Activated T-cell treated with anti-CD3 and anti-CD28 coated beads, Interleukin-2, amount 50 U/mL, for 24 hours (primary cell): ENCODE measurements around the gene STON2.
"Not testable (repeated sequence)": the region's sequence is repeated elsewhere in the genome, so short reads cannot be mapped to it uniquely, and the experiment has no call there.

Experiments
- DNase-seq: peaks from one replicate; pipeline ENCODE4 v3.0.0-alpha.2; 2020
- H3K27ac Mint-ChIP-seq: 2 replicates; pipeline ENCODE4 v1.8.0; 2020; ENCODE audit warnings: mild to moderate bottlenecking, mixed read lengths
- H3K27me3 Mint-ChIP-seq: 2 replicates; pipeline ENCODE4 v1.8.0; 2020; ENCODE audit warnings: mixed read lengths
- H3K36me3 Mint-ChIP-seq: 2 replicates; pipeline ENCODE4 v1.8.0; 2020; ENCODE audit warnings: low read depth, mixed read lengths
- H3K4me1 Mint-ChIP-seq: 2 replicates; pipeline ENCODE4 v1.8.0; 2020; ENCODE audit warnings: low read depth, mixed read lengths
- H3K4me3 Mint-ChIP-seq: 2 replicates; pipeline ENCODE4 v1.8.0; 2020; ENCODE audit warnings: mild to moderate bottlenecking, moderate library complexity, mixed read lengths
- H3K9me3 Mint-ChIP-seq: 2 replicates; pipeline ENCODE4 v1.8.0; 2020; ENCODE audit warnings: mixed read lengths

Gene STON2

DNA sequence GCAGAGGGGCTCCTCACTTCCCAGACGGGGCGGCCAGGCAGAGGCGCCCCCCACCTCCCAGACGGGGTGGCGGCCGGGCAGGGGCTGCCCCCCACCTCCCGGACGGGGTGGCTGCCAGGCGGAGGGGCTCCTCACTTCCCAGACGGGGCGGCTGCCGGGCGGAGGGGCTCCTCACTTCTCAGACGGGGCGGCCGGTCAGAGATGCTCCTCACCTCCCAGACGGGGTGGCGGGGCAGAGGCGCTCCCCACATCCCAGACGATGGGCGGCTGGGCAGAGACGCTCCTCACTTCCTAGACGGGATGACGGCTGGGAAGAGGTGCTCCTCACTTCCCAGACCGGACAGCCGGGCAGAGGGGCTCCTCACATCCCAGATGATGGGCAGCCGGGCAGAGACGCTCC, 155.7 kb downstream of the STON2 start:
- H3K4me1 Mint-ChIP-seq, H3K27ac Mint-ChIP-seq, DNase-seq, H3K27me3 Mint-ChIP-seq, H3K36me3 Mint-ChIP-seq, H3K4me3 Mint-ChIP-seq, H3K9me3 Mint-ChIP-seq: not testable (repeated sequence)

DNA sequence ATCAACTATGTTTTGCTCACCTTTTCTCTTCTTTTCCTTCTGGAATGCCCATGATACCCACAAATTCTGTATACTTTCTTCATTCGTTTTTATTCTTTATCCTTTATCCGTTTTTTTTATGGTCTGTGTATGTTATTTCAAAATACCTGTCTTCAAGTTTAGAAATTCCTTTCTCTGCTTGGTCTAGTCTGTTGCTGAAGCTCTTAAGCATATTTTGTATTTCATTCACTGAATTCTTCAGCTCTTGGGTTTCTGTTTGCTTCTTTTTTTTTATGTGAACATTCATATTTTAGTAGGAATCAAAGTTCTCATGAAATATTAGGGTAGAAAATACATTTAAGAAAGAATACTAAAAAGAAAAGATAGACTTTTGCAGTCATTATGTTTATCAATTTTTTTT, 156.6 kb downstream of the STON2 start:
- Mint-ChIP-seq H3K4me3 (no peak overlapping the region), H3K27me3 (no peaks in the 10 kb centered on the region), H3K9me3 (peaks cover 8% of the 10 kb centered on the region), H3K27ac (no peak overlapping the region), H3K36me3 (peaks cover 2% of the 10 kb centered on the region), H3K4me1 (no peaks in the 10 kb centered on the region)
- DNase-seq, result no peak

DNA sequence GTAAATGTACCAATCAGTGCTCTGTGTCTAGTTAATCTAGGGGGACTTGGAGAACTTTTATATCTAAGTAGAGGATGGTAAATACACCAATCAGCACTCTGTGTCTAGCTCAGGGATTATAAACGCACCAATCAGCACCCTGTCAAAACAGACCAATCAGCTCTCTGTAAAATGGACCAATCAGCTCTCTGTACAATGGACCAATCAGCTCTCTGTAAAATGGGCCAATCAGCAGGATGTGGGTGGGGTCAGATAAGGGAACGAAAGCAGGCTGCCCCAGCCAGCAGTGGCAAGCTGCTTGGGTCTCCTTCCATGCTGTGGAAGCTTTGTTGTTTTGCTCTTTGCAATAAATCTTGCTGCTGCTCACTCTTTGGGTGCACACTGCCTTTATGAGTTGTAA, 163.3 kb downstream of the STON2 start:
- not testable (repeated sequence) for H3K27ac Mint-ChIP-seq, DNase-seq, H3K4me3 Mint-ChIP-seq, H3K9me3 Mint-ChIP-seq, H3K36me3 Mint-ChIP-seq, H3K4me1 Mint-ChIP-seq, H3K27me3 Mint-ChIP-seq

DNA sequence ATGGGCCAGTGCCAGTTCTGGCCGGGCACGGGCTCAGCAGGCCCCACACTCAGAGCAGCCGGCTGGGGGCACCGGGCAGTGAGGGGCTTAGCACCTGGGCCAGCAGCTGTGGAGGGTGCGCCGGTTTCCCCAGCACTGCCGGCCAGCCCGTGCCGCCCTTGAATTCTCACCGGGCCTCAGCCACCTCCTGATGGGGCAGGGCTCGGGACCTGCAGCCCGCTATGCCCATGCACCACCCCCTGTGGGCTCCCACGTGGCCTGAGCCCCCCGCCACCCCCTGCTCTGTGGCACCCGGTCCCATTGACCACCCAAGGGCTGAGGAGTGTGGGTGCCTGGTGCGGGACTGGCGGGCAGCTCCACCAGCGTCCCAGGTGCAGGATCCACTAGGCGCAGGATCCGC, 164.0 kb downstream of the STON2 start:
- Mint-ChIP-seq H3K9me3 (no peaks in the 10 kb centered on the region), H3K4me3 (no peak overlapping the region), H3K27me3 (no peaks in the 10 kb centered on the region), H3K27ac (no peak overlapping the region), H3K4me1 (peaks cover 4% of the 10 kb centered on the region), H3K36me3 (no peaks in the 10 kb centered on the region)
- no peak for DNase-seq

DNA sequence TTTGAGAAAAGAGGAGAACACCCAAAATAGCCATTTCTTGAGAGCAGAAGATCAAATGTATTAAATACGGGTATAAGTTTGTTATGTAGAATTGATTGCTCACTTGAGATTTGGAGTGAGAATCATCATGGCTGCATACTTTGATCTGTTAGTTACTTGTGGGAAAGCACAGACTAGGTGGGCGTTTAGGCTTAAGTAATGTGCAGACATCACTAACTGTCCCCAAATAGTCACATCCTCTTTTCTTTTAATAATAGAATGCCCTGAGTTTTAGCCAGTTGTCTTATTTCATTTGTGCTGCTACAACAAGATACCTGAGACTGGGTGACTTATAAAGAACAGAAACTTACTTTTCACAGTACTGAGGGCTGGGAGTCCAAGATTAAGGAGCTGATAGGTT, 165.0 kb downstream of the STON2 start:
- Mint-ChIP-seq H3K9me3 (no peaks in the 10 kb centered on the region), H3K4me1 (peaks cover 4% of the 10 kb centered on the region), H3K36me3 (no peaks in the 10 kb centered on the region), H3K4me3 (no peak overlapping the region), H3K27me3 (no peaks in the 10 kb centered on the region), H3K27ac (no peak overlapping the region)
- DNase-seq, result no peak

DNA sequence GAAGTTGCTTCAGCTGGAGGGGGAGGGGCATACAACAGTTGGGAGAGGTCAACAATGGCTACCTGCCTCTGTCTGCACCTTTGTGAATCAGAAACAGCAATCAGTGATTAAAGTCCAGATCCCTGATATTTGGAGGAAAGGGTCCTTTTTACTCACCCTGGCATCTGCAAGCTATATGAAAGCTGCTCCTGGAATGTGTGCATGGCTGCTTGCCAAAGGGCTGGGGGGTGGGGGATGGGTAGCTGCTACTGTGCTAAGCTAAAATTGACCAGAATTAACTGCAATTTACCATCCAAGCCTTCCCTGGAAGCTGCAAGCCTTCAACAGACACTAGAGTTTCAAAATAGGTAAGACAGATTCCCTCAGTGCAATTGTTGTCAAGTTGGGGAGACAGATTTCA, 165.8 kb downstream of the STON2 start:
- peaks cover 4% of the 10 kb centered on the region for H3K4me1 Mint-ChIP-seq
- no peak overlapping the region for H3K4me3 Mint-ChIP-seq
- no peak overlapping the region for H3K27ac Mint-ChIP-seq
- H3K27me3 Mint-ChIP-seq, result no peaks in the 10 kb centered on the region
- no peak for DNase-seq
- no peaks in the 10 kb centered on the region for H3K36me3 Mint-ChIP-seq
- H3K9me3 Mint-ChIP-seq, result no peaks in the 10 kb centered on the region

DNA sequence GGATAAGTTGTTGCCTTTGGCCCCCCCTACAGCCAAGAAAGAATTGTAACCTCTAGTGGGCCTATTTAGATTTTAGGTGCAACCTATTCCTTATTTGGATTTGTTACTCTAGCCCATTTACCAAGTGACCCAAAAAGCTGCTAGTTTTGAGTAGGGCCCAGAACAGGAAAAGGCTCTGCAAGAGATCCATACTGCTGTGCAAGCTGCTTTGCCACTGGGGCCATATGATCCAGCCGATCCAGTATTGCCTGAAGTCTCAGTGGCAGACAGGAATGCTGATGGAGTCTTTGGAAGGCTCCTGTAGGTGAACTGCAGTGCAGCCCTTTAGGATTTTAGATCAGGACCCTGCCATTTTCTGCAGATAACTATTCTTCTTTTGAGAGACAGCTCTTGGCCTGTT, 166.5 kb downstream of the STON2 start:
- Mint-ChIP-seq H3K36me3 (no peaks in the 10 kb centered on the region), H3K4me1 (peaks cover 4% of the 10 kb centered on the region), H3K27ac (no peak overlapping the region), H3K9me3 (no peaks in the 10 kb centered on the region), H3K27me3 (no peaks in the 10 kb centered on the region), H3K4me3 (no peak overlapping the region)
- no peak for DNase-seq

DNA sequence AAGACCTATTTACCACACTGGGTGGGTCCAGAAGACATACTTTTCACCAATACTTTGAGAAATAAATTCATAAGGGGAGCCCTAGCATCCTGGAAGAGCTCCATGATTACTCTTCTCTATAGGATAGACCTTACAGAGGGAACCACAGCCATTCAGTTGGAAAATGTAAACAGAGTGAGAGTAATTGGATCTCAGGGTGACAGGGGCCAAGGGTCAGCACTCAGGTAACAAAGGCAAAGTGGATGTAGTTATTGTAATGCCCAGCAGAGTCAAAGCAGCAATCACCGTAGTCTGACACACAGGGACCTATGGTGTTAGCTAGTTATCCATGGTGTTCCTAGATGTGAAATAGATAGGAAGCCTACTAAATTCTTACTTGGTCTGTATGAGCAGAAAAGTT, 168.6 kb downstream of the STON2 start:
- H3K27me3 Mint-ChIP-seq, result no peaks in the 10 kb centered on the region
- H3K36me3 Mint-ChIP-seq, result no peaks in the 10 kb centered on the region
- no peak overlapping the region for H3K27ac Mint-ChIP-seq
- H3K4me1 Mint-ChIP-seq, result peaks cover 4% of the 10 kb centered on the region
- no peak for DNase-seq
- H3K9me3 Mint-ChIP-seq, result no peaks in the 10 kb centered on the region
- H3K4me3 Mint-ChIP-seq, result no peak overlapping the region

DNA sequence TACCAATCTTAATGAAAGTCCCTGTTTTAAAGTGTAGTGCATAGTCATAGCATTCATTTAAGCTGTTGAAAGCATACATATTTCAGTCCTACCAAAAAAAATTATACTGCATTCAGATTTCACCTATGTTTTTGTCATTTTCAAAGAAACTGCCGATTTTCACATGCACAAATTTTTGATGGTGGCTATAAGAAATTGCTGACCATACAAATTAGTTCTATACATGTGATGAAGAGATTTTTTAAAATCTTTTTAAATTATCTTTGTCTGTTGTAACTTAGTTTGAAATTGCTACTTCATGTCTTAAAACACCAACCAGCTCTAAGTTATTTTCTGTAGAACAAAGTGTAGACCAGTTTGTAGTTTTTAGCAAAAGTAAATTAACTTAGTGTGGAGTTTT, 175.9 kb downstream of the STON2 start:
- DNase-seq, result no peak
- no peaks in the 10 kb centered on the region for H3K27me3 Mint-ChIP-seq
- H3K4me3 Mint-ChIP-seq, result no peak overlapping the region
- peaks cover 10% of the 10 kb centered on the region for H3K36me3 Mint-ChIP-seq
- H3K9me3 Mint-ChIP-seq, result peaks cover 6% of the 10 kb centered on the region
- H3K4me1 Mint-ChIP-seq, result peaks cover 12% of the 10 kb centered on the region
- no peak overlapping the region for H3K27ac Mint-ChIP-seq

DNA sequence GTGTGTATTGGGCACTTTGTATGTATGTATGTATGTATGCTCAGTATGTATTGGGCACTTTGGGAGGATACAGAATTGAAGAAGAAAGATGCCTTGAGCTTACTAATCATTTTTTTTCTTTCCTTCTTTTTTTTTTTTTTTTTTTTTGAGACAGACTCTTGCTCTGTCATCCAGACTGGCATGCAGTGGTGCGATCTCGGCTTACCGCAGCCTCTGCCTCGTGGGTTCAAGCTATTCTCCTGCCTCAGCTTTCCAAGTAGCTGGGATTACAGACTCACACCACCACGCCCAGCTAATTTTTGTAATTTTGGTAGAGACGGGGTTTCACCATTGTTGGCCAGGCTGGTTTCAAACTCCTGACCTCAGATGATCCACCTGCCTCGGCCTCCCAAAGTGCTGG, 176.3 kb downstream of the STON2 start:
- not testable (repeated sequence) for H3K9me3 Mint-ChIP-seq, H3K27ac Mint-ChIP-seq, H3K27me3 Mint-ChIP-seq, H3K4me3 Mint-ChIP-seq, DNase-seq
- Mint-ChIP-seq H3K36me3 (peaks cover 12% of the 10 kb centered on the region), H3K4me1 (peaks cover 12% of the 10 kb centered on the region)

DNA sequence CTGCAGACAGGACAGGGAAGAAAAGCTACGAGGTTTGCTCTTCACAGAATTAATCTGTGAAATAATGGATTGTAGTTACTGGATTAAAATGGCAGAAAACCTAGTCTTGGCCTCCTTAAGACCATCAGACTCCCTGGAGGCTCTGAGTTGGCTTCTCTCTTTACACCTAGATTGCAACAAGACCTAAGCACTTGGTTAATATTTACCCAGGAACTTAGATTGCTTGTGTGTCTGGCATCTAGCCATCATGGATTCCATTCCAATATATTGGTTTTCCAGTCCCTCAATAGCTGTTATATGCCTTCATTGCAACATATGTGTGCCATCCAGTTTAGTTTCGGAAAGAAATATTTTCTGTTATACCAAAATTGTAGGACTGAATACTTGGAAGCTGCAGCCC, 177.4 kb downstream of the STON2 start:
- H3K4me3 Mint-ChIP-seq, result no peak overlapping the region
- H3K27me3 Mint-ChIP-seq, result no peaks in the 10 kb centered on the region

DNA sequence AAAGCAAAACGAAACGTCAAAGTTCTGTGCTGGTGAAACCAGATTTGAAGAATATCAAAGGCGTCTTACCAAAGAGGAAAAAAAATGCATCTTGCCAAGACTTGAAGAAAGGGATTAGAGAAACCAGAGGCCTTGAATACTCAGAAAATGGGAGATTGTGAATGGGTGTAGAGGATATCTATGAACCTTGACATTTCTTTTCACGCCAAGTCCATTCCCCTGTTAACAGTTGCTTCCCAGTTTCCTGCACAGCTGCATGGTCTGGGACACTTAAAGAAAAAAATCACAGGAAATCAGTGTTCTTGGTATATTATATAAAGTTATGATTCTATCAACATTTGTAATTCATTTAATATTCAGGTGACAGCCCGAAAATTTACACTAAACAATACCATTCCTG, 178.0 kb downstream of the STON2 start:
- Mint-ChIP-seq H3K9me3 (peaks cover 6% of the 10 kb centered on the region), H3K4me3 (peak overlapping the region; percentile 93), H3K27me3 (no peaks in the 10 kb centered on the region), H3K27ac (peak overlapping the region; percentile 99), H3K4me1 (peaks cover 26% of the 10 kb centered on the region), H3K36me3 (peaks cover 21% of the 10 kb centered on the region)
- DNase-seq, result no peak

More for the DNA sequence above, 177.4 kb downstream of the STON2 start:
- Mint-ChIP-seq H3K9me3 (peaks cover 6% of the 10 kb centered on the region), H3K36me3 (peaks cover 18% of the 10 kb centered on the region), H3K4me1 (peaks cover 21% of the 10 kb centered on the region), H3K27ac (no peak overlapping the region)
- no peak for DNase-seq

DNA sequence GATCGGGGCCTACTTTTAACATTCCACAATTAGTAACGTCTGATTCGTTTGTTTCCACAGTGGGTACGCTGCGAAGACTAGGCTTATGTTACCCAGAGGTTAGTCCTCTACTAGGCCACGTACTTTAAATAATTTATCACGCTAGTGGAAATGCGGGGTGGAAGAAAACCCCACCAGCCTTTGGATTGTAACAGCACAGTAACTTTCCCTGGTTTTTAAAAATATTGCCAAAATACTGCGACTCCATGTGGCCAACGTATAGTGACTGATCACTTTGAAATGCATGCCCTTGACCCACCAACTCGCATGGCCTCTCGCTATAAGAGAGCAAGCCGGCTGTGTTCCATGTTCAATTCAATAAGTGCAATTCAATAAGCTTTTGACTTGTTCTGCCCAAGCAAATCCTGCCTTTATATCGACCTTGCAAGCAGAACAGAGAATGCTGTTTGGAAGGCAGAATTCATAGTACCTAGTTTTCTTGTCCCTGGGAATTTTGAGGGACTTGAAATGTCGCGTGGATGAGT, 178.5 kb downstream of the STON2 start:
- Mint-ChIP-seq H3K4me3 (peak overlapping the region; percentile 93), H3K27me3 (no peaks in the 10 kb centered on the region), H3K27ac (peak overlapping the region; percentile 99), H3K4me1 (peaks cover 31% of the 10 kb centered on the region), H3K36me3 (peaks cover 26% of the 10 kb centered on the region), H3K9me3 (peaks cover 6% of the 10 kb centered on the region)
- DNase-seq, result peak; percentile 37

DNA sequence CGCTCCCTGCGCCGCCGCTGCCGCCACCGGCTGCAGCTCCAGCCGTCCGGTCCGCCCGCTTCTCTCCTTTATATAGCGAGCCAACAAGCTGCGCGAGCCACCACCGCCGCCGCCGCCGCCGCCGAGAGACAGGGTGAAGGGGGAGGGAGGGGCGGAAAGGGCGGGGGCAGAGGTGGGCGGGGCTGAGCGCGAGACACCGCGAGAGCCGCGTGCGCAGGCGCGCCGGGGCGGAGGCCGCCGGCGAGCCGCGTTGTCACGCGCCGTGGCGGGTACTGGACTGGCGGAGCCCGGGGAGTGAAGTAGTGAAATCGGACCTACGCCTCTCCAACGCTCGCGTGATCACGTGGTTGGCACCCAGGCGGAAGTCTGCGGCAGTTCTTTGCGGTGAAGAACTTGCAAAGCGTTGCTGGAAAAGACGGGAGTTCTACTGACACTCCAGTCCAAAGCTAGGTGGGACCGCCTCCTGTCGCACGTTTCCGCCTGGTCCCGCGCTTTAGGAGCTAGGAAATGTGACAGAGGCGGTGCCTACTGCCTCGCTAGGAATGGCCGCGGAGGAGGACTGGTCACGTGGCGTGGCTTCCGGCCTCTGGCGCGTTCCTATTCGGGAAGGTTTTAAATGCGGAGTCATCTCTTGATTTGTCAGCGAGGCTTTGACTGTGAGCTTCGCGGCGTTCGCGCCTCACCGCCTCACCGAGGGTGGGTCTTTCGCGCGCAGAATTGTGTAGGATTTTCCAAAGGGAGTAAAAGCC, 179.1 kb downstream of the STON2 start, which contains the start of gene GTF2A1:
Gene GTF2A1, minus strand, starts transcription at position 130 of the 749 bp plus-strand sequence. CDS start 441 bp downstream, outside the sequence.
- peaks cover 32% of the 10 kb centered on the region for H3K36me3 Mint-ChIP-seq
- H3K4me3 Mint-ChIP-seq, result peak within 1 kb of the TSS; percentile 99
- H3K27me3 Mint-ChIP-seq, result no peaks in the 10 kb centered on the region
- peak; percentile 96 for DNase-seq
- H3K9me3 Mint-ChIP-seq, result peaks cover 6% of the 10 kb centered on the region
- peaks cover 37% of the 10 kb centered on the region for H3K4me1 Mint-ChIP-seq
- H3K27ac Mint-ChIP-seq, result peak within 1 kb of the TSS; percentile 99

DNA sequence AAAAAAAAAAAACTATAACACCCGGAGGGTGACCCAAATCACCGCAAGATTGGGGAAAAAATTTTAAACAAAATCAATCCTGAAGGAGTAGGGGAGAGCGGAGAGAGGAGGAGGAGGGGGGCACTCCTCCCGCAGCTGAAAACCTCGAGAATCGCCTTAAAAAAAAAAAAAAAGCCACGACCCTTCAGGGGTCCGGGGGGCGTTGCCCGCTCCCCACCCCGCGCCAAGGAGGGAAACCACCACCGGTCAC, 179.6 kb downstream of the STON2 start:
- Mint-ChIP-seq H3K4me1 (peaks cover 40% of the 10 kb centered on the region), H3K4me3 (peak overlapping the region; percentile 93), H3K27ac (peak overlapping the region; percentile 99)

More for the DNA sequence above, 179.6 kb downstream of the STON2 start:
- Mint-ChIP-seq H3K9me3 (peaks cover 6% of the 10 kb centered on the region), H3K27me3 (no peaks in the 10 kb centered on the region), H3K36me3 (peaks cover 37% of the 10 kb centered on the region)
- no peak for DNase-seq
